CD4-positive, alpha-beta T cell treated with Interferon alpha-2 for 1 hour (primary cell): Measurements from ENCODE around the gene GNG13.
A peak's percentile ranks its signal among the peaks of the same experiment; 100 is the strongest.
"Not testable (repeated sequence)": the region's sequence is repeated elsewhere in the genome, so short reads cannot be mapped to it uniquely, and the experiment has no call there.

Source experiments
- DNase-seq, 2 donors: peaks; one replicate each; pipeline ENCODE4 v3.0.0-alpha.2; 2020 to 2022

Gene GNG13

DNA sequence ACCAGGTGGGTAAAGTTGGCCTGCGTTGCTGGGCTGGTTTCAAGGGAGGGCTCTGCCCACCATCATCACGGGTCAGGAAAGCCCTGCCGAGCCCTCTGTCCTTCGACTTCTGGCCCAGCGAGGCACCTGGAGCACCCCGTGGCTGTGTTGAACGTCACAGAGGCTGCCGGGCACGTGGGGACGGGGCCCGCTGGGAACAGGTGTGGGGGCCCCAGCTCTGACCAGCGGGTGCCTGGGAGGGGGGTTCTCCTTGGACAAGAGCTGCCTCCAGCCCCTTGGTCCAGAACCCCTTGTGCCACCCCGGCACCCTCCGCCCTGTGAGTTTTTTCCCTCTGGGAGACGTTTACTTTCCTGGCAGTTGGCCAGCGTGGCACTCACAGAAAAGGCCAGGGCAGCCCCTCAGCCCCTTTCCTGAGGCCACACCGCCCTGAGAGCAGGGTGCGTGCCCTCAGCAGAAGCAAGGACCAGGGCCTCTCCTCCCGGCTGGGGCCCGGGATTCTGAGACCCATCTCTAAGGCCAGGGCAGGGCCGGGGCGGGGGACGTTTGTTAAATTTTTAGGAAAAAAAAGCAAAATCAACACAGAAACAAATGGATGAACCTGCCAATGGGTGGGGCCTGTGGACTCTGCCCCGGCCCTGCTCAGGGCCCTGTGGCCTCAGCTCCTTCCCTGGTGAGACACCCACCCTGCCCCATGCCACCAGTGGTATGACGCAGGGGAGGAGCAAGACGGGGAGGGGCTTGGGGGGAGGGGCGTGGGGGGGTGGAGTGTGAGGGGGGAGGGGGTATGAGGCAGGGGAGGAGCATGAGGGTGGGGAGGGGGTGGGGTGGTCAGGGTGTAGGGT is 31.3 kb upstream of the GNG13 start:
- DNase-seq, result no peak

DNA sequence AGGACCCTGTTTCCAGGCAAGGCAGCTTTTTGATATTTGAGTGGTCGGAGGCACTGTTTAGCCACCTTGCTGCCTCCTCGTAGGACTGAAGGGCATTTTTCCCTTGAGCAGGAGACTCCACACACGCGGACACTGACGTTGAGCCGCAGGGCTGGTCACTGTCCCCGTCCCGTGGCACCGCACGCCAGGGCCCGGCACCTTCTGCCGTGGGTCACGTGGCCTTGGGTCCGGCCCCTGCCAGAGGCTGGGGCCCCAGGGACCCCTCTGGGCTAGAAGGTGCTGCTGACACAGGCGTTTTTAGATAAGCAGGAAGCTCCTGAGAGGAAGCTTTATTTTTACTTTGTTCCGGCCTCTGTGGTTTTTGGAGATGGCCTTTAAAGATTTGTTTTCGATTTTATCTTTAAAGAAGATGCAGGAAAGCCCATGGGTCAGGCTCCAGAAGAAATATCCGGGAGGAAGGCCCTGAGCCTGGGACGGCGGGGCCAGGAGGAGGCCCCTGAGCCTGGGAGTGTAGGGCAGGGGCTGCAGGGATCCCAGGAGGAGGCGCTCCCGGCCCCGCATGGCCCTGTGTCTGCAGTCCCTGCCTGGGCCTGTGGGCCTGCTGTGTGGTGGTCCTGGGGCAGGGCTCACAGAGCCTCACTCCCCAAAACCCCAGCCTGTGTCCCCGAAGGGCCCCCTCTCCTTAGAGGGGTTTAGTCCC is 30.5 kb upstream of the GNG13 start:
- no peak for DNase-seq

DNA sequence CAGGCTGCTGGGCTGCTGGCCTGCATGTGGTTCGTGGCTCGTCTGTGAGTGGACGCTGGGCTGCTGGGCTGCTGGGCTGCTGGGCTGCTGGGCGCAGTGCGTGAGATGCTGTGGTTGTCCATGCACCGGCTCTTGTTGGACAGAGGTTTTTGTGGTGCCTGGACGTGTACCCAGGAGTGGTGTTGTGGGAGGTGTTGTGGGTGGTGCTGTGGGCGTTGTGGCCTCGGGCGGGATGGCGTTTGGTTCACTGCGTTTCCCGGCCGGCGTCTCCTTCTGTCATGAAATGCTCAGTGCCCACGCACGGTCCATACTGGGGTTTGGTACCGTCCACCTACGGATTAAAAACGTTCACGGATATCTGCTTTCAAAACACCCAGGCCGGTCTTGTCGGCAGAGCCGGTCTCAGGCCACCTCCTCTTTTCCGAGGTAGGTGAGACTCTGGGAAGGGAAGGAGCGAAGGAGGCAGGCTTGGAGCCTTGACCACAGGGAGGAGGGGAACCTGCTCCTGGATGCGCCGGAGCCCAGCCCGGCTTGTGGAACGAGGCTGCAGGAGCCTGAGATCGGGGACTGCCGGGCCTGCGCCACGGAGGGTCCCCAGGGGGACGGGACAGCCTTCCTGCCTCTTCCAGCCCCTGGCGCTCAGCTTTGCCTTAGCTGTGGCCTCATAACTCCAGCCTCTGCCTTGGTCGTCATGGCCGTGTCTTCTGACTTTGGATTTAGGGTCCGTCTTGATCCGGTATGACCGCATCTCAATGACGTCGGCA is 29.8 kb upstream of the GNG13 start:
- no peak for DNase-seq

DNA sequence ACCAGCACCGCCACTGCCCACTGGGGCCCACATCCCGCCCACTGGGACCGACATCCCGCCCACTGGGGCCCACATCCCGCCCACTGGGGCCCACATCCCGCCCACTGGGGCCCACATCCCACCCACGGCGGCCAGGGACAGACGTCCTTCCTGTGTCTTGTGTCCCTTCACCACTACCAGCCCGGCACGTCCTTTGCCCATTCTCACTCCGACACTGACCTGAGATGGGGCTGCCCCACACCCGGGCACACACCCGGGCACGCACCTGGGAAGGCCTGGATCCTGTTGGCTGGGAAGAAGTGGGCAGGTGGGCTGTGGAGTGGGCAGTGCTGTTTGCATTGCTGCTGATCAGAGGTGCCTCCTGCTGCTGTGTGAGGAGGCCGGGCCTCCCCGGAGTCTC is 28.4 kb upstream of the GNG13 start:
- no peak for DNase-seq

DNA sequence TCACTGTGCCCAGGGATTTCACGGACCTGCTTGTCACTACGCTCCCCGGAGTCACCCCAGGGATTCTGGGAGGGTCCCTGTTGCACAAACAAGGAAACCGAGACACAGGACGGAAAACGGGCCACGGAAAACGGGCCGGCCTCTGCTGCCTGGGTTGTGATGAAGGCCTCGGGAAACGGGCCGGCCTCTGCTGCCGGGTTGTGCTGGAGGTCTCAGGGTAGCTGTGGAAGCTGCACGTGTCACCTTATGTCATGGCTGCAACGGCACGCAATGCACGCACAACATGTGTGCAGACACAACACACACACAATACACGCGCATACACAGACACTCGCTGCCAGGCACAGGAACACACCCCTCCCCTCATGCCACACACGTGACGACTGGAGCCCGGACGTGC is 27.0 kb upstream of the GNG13 start:
- DNase-seq, result no peak

DNA sequence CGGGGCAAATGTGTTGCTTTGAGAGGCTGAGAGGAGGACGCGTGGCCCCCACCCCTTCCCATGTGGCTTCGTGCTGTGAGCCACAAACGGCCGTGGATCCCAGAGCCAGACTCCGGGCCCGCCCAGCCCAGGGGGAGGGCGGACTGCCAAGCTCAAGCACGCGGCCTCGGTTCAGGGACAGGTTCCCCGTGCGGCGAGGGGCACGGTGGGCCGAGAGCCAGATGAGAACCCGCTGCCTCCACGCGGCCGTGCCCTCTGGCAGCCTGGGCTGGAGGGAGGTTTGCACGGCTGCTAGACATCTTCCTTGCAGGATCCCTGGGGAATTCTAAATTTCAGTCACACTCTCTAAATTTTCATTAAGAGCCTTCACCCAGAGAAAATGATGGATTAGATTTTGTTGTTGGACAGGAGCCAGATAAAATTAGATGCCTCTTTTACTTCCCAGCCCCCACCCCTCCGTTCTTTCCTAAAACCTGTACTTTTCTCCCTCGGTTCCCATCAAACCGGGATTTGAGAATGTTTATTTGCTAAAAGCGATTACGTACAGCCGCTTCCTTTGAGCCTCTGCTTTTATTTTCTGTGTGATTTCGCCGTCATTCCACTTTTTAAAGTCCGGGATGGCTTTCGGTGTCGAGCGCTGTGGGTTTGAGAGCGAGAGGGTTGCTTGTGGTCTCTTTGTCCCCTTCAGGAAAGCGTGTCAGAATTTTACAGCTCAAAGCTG is 25.0 kb upstream of the GNG13 start:
- no peak for DNase-seq

DNA sequence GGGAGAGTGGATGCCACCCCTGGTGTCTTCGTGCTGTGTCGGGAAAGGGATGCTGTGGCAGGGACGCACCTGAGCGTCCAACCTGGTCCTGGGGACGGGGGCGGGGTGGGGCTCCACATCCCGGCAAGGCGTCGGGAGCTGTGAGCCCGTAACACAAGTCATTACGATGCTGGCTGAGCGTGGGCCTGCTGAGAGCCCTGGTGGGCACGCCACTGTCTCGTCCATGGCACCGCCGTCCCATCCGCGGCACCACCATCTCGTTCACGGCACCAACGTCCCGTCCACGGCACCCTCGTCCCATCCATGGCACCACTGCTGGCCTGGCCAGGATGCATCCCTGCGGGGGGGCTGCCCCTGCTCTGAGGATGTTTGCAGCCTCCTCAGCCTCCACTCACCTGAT is 24.1 kb upstream of the GNG13 start:
- DNase-seq, result no peak

DNA sequence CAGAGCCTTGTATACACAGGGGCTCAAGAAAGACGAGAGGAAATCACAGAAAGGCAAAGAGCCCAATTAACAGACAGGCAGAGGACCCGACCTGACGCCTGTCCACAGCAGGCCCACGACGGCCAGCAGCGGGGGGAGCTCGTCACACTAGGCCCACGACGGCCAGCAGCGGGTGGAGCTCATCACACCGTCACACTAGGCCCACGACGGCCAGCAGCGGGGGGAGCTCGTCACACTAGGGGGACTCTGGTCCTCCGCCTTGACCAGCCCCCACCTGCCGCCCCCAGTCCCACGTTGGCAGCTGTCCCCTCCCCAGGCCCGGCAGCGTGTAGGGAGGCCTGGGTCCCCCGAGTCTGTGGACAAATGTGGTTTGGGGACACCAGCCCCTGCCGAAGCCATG is 23.7 kb upstream of the GNG13 start:
- DNase-seq, result no peak

DNA sequence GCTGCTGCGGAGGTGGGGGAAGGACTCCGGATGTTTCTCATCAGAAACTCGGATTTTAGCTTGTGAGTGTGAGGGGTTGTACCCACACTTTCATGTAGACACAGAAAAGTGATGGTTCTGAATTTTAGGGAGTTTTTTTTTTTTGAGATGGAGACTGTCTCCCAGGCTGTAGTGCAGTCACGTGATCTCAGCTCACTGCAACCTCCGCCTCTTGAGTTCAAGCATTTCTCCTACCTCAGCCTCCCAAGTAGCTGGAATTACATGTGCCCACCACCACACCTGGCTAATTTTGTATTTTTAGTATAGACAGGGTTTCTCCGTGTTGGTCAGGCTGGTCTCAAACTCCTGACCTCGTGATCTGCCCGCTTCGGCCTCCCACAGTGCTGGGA is 22.4 kb upstream of the GNG13 start:
- DNase-seq, result no peak

DNA sequence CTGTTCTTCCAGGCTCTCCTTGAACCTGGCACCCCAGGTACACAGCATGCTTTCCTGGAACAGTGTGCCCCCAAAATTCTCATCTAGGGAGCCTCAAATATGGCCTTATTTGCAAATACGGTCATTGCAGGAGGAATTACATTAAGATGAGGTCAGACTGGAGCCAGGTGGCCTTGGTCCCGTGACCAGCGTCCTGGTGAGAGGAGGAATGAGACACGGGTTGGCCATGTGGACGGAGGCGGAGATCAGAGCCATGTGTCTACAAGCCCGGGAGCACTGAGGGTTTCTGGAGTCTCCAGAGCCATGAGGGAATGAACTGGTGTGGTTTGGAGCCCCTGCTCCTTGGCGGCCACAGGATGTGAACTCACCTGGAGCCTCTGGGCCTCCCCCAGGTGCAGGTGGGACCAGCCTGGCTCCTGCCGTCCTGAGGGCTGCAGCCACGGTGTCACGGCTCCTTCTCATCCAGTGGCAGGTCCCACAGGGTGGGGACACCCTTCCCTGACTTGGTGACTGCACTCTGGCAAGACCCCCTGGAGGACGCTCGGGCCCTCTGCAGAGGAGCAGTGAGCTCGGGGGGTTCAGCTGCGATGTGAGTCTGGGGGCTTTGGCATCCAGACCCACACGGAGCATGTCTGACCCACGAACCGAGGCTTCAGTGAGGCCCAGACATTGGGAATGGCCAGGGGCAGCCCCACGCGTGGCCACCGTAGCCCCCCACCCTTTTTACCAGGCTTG is 21.8 kb upstream of the GNG13 start:
- DNase-seq, result no peak

DNA sequence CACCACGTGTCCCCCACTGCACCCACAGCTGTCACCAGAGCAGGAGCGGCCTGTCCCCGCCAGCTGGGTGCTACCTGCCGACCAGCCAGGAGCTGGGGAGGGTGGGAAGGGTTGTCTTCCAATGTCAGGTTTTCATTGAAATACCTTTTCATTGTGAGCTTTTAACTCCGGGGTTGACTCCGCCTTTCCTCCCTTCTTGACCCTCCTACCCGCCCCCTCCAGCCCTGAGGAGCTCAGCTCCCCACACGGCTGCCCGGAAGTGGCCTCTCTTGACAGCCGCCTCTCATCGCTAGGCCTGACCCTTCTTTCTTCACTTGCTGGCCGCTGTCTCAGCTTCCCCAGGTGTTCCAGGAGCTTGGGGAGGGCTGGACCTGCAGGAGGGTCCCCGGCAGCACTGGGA is 21.2 kb upstream of the GNG13 start:
- no peak for DNase-seq

DNA sequence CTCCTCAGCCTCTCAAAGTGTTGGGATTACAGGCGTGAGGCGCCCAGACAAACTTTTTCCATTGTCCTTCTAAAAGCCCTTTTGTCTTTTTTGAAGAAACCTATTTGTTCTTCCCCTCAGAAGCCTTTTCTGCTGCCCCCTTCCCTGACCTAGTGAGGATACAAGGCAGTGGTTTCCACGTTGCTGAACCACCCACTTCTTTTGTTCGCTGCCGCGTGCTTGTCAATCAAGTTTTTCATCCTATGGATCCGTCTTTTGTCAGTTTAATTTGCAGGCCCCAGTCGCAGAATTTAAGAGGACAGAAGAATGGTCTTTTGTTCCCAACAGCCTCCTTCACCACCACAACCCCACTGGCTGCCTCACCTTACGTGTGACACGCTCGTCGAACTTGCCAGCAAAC is 20.2 kb upstream of the GNG13 start:
- no peak for DNase-seq

DNA sequence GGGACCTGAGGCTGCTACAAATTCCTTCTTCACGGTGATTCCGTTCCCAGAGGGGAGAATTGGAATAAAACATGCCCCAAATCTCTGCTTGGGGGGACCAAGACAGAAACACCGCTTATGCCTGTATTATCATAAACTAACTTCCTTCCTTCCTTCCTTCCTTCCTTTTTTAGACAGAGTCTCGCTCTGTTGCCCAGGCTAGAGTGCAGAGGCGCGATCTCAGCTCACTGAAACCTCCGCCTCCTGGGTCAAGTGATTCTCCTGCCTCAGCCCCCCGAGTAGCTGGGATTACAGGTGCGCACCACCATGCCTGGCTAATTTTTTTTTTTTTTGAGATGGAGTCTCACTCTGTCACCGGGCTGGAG is 19.5 kb upstream of the GNG13 start:
- DNase-seq, result not testable (repeated sequence)

DNA sequence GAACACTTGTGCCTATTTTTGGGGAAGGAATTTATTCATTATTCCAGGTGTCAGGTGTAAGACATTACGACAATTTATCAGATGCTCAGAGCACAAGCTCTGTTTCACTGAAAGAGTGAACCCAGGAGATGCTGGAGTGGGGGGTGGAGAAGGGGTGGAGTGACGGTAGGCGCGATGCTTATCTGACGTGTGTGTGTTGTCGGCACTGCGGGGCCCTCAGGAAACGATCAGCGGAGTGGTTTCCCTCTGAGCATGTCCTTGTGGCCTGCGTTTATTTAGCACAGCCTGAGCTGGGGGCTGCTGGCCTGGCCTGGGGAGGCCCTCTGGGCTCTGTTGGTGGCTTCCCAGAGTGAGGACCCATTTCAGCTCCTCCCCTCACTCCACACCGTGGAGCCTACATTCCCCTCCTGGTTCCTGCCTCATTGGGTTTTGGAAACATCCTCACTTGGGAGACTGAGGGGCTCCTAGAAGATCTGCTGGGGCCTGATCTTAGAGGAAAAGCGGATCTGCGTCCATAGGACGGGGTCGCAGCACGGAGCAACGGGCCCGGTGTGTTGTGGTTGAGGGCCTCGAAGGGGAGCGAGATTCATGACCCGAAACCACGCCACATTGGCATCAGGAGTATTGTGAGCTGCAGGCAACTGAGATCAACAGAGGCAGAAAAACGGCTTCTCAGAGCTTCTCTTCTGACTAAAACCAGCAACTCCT is 19.0 kb upstream of the GNG13 start:
- peak; percentile 12 to 46 for DNase-seq

DNA sequence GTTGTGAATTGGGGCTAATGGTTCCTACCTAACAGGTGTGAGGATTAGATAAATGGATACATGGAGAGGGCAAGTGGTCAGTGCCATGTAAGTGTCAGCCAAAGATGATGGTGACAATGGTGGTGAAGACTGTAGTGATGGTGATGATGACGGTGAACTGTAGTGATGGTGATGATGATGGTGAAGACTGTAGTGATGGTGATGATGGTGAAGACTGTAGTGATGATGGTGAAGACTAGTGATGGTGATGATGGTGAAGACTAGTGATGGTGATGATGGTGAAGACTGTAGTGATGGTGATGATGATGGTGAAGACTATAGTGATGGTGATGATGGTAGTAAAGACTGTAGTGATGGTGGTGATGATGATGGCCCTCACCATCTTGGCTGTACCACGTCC is 18.1 kb upstream of the GNG13 start:
- no peak for DNase-seq

DNA sequence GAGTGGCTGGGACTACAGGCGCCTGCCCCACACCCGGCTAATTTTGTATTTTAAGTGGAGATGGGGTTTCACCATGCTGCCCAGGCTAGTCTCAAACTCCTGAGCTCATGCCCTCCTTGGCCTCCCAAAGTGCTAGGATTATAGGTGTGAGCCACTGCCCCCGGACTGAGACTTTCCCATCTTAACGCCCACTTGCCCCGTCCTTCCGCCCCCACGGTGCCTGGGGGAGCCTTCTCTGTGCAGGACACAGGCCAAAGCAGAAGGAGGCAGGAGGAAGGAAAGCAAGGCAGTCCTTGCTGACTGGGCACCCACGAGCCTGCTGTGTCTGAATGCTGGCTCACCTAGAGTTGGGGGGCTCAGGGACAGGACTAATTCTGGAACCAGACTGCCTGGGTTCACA is 17.6 kb upstream of the GNG13 start:
- DNase-seq, result no peak

DNA sequence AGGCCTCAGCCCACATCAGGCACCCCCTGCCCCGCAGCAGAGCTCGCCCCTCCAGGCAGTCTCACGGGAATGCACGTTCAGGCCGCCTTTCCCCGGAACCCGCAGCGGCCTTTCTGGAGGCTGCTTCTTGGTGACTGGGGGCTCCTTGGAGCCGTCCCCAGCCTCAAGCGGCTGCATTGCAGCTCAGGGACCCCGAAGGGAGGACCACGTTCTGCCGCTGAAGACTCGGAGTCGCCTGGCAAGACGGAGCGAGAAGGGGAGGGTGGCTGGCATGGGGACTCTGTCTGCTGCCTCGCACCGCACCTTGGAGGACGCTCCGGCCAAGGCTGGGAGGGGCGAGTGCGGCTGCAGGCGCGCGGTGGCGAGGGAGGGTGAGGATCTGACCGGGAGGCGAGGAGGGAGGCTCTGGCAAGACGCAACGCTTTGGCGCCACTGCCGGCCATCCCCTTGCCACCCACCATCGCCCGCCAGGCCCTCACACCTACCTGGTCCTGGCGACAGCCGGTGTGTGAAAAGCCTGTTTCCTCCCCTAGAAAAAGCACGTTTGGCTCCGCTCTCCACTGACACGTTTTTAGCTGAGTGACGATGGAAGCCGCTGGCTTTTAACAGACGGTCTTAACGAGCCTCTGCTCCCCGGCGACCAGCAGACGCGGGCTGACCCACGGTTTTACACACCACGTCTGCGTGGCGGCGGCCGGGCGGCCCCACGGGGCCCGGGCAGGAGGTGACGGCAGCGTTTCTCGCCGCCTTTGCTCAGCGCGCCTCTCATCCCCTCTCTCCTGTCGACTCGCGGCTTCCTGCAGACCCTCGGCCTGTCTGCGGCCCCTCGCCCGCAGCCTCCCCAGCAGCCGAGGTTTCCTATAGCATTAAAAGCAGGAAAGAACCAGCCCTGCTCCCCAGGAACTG is 16.7 kb upstream of the GNG13 start:
- no peak for DNase-seq

DNA sequence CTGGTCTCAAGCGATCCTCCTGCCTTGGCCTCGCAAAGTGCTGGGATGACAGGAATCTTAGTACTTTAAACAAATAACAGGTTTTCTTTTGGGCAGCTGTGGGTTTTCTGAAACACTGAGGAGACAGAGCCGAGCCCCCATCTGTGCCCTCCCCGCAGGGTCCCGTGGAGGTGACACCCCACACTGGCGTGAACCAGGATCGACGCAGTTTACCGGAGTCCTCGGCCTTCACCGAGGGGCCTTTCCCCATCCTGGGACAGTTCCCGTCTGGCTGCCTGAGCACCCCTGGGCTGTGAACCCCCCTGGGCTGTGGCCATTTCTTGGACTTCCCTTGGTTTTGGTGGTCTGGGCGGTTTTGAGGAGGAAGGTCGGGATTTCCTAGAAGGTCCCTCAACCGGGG is 15.3 kb upstream of the GNG13 start:
- no peak for DNase-seq

DNA sequence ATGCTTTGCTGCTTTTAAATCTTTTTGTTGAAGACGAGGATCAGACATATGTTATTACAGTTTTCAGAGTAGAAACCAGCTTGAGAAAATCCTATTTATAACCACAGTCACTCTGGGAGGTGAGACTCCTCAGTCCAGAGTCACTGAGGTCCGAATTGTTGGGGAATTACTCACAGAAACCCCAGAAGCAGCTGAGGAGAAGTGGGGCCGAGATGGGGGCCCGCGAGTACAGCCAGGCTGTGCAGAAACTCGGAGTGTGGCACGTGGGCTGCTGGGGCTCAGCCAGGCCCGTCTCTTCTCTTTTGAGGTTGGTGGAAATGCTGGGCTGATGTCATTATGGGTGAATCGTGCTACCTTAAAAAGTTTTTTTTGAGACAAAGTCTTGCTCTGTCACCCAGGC is 14.4 kb upstream of the GNG13 start:
- no peak for DNase-seq

DNA sequence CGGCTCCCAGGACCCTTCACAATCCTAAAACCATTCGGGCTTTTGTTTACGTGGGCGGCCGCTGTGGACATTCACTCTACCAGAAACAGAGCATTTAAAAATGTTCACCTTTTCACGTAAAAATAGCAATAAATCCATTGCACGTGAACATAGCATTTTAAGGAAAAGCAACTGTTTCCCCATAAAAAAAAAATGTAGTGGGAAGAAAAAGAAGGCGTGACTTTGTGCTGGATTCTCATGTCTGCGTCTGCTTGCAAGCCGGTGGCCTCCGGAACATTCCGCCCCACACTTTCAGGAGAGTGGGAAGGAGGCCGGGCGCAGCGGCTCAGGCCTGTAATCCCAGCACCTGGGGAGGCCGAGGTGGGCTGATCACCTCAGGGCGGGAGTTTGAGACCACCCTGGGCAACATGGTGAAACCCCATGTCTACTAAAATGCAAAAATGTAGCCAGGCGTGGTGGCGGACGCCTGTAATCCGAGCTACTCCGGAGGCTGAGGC is 13.4 kb upstream of the GNG13 start:
- DNase-seq, result no peak
